Spleen (tissue), 7 donors: Measurements from ENCODE around the gene ST6GAL1.
"Not testable (repeated sequence)": the region's sequence is repeated elsewhere in the genome, so short reads cannot be mapped to it uniquely, and the experiment has no call there.

Experiments used
- CTCF ChIP-seq, 11 experiments: fragments of 200-600 bp in 7 of 11; fragments of 450-650 bp in 4 of 11; sonication (generic) in 4 of 11; IDR thresholded peaks in 8 of 11; conservative IDR thresholded peaks in 3 of 11; 1 replicate in 7 of 11; 2 replicates in 4 of 11; pipeline versions ENCODE4 v1.4.0 to v1.8.0; 2016 to 2021; ENCODE audit warnings: antibody characterized with exemption in 11 of 11, inconsistent platforms in 4 of 11, mild to moderate bottlenecking in 1 of 11
- POLR2A ChIP-seq, 3 donors: fragments of 450-650 bp; IDR thresholded peaks; one replicate each; pipeline ENCODE4 v1.5.1; 2017; ENCODE audit warnings: antibody characterized with exemption in 3 of 3, mild to moderate bottlenecking in 1 of 3
- POLR2AphosphoS5 ChIP-seq, 3 donors: sonication (generic); formaldehyde crosslinking; IDR thresholded peaks; one replicate each; pipeline ENCODE4 v1.5.1; 2017; ENCODE audit warnings: antibody characterized with exemption in 3 of 3
- donor health status: DM: no; HTN: no; CAD: no; lungs with moderate emphysema.
- donor health status: DM: no; HTN: no; CAD: no.
- donor health status: DM: no; HTN: no; CAD: no.

- not testable (repeated sequence) for TF ChIP-seq CTCF (IDR thresholded peaks at IDR 0.05 in 8 of 11, conservative IDR thresholded peaks at IDR 0.05 in 3 of 11); POLR2A (IDR thresholded peaks at IDR 0.05); POLR2AphosphoS5 (IDR thresholded peaks at IDR 0.05)
Observed at GRCh38 chr3:186992096-186992495, 61.8 kb downstream of the ST6GAL1 start.
